RPMI8226 (cell line): ENCODE results near the gene NUCKS1.
"Not testable (repeated sequence)": the region's sequence is repeated elsewhere in the genome, so short reads cannot be mapped to it uniquely, and the experiment has no call there.

Experiments
- DNase-seq: peaks from one replicate; pipeline ENCODE4 v3.0.0-alpha.2; 2015

NUCKS1 gene

GRCh38 chr1:205726619-205727125 lies 23.3 kb downstream of the NUCKS1 start:
- DNase-seq, result no peak

DNA sequence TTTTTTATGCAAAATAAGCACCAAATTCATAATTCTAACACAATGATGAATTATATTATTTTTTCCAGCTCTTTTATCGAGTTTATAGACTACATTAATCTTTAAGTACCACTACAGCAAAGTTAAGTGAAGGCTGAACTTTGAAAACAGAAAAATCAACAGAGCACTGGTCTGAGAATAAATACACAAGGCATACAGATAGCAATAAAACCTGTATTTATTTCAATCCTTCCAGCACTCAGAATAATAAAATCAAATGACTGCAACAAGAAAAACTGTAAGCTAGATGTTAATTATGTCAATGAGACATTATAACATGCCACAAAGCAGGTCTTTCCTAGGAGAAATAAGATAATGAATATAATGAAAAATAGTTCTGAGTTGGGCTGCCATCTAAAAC lies 24.5 kb downstream of the NUCKS1 start:
- no peak for DNase-seq

- not testable (repeated sequence) for DNase-seq
Measured at GRCh38 chr1:205720740-205721139, 29.2 kb downstream of the NUCKS1 start.

DNA sequence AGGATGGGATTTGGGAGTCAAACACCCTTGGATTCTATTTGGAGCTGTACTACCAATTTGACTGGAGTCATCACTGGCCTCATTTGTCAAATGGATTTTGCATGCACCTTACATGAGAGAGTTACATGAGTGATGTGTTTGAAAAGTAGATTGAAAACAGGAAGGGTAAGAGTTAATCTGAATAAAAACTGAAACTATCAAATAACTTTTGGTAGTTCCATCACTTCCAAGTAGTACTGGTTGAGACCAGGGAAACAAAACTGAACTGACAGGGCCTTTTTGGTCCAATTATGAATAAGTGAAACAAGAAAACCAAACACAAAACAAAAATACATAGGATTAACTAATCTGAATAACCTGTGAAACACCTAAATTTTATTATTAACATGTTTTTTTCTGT lies 30.2 kb downstream of the NUCKS1 start:
- no peak for DNase-seq

- no peak for DNase-seq
Measured at GRCh38 chr1:205719015-205719414, 31.0 kb downstream of the NUCKS1 start.

- no peak for DNase-seq
Measured at GRCh38 chr1:205716371-205717132, 33.4 kb downstream of the NUCKS1 start.

DNA sequence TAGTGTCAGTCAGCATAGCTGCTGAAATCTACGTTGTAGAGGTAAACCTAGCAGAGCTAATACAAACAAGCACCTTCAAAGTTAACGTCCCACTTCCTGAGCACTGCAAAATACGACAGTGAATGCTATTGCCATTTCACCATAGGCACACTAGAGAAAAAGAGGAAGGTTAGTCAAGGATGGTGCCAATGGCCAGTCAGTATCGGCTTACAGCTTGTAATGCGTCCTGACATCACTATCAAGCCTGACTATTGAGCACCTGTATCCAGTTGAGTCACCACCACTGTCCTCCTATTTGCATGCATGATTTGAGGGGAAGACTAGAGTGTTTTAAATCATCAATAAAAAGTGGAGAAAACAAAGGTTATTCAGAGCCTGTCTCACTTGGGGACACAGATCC lies 34.4 kb downstream of the NUCKS1 start:
- DNase-seq, result no peak

DNA sequence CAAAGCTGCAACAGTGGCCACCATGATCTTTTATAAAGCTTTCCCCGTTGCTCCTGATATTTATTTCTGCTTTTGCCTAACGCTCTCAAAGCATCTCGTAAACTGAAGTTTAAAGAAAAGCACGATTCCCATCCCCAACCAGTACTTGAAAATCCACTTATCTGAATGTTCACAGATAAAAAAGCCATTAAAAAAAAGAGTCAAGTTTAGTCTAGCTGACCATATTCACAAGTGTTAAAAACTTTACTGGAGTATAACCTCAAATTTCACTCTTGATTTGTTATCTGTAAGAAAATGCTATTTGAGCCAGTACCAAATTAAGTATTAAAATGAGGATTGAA lies 35.1 kb downstream of the NUCKS1 start:
- no peak for DNase-seq

GRCh38 chr1:205714190-205714905 lies 35.6 kb downstream of the NUCKS1 start:
- no peak for DNase-seq

- DNase-seq, result peak; percentile 87
Measured at GRCh38 chr1:205711105-205712048, 38.6 kb downstream of the NUCKS1 start.

GRCh38 chr1:205710201-205711062 lies 39.5 kb downstream of the NUCKS1 start:
- DNase-seq, result no peak

DNA sequence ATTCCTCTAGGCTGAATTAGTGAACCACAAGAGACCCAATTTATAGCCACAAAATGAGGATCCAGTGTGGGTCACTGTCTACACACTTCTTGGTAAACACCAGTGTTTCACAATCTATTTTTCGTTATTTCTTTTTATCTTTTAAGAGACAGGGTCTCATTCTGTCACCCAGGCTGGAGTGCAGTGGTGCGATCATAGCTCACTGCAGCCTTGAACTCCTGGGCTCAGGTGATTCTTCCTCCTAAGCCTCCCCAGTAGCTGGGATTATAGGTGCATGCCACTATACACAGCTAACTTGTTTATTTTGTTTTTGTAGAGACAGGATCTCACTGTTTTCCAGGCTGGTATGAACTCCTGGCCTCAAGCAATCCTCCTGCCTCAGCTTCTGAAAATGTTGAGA lies 40.3 kb downstream of the NUCKS1 start:
- no peak for DNase-seq

GRCh38 chr1:205709059-205709398 lies 41.0 kb downstream of the NUCKS1 start:
- DNase-seq, result no peak

DNA sequence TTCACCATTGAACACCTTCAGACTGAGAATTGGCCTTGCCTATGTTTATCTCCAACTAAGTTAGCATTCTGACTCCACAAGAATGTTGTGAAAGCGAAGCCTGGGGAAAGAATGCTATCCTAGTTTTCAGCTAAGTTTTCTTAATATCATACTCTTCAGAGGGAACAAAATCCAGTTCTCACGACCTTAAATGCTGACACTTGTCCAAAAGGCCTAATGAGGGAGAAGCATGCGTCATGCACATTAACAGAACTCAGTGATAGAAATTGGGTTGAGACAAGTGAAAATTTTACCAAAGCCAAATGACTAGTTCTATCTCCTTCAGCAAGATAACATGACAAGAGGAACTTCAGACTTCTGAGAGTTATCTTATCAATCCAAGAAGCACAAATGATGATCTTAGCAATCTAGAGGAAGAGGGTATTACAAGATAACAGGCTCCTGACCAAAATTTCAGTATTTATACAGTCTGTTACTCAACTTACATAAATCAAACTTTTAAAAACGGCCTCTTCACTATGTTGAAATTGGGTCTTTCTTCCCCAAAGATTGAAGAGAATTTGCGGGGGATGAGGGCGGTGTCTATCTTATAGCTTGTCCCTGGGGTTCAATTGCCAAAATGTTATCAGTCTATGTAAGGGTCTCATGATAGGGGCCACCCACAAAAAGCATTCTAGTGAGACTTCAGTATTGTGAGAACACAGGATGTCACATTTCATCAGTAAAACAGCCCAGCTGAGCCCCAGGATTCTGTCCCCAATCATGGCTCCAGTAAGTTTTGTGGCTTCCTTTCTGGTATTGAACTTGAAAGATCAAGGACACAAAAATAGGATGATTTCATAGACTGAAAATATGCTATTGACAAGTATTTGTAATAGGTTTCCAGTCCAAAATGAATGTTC lies 43.1 kb downstream of the NUCKS1 start:
- DNase-seq, result no peak

DNA sequence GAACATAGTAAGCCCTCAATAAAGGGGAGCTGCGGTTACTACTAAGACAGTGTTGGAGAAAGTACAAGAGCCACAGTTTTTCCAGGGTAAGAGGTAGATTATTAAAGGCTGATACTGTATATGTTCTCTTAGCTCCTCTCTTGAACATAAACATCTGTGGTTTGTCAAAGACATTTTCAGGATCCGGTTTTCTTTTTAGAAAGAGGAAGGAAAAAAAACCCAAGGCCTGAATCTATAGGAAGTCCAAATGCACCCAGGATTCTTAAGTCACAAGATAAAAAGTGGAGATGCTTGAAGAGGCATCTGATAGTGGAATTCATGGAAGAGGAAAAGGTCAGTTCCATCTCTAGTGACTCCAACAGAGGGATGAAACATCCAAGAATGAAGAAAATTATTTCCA lies 45.1 kb downstream of the NUCKS1 start:
- no peak for DNase-seq

DNA sequence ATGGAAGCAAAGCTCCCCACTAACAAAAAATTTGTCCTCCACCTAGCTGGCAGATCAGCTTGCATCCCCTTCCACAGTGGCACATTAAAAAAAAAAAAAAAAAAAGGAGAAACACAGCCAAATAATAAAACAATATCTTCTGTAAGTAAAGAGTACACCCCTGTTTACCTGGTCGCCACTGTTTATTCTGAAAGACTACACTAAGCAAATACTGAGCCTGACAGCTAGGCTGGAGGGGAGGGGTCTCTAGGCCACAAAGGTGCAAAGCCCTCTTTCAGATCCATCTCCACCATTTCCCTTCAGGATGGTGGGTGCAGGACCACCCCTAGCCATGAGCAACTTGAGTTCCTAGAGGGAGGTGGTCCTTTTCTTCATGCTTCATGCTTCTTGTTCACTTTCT lies 46.9 kb downstream of the NUCKS1 start:
- DNase-seq, result no peak

DNA sequence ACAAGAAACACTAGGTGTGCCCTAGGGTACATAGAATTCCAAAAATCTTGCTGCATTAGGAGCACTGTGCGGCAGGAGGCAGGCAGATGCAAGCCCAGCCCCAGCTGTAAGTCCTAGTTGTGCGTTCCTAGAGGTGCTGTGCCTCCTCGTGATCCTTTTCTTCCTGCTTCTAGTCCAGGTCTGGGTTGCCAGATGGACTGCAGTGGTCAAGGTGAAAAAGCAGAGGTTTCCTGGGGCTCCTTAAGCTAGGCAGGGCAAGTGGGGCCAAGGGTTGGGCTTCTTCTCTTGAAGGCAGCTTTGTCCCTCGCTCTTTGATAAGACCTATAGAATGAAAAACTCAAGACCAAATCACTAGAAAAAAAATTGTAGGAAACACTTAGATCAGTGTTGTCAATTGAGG lies 48.1 kb downstream of the NUCKS1 start:
- no peak for DNase-seq

DNA sequence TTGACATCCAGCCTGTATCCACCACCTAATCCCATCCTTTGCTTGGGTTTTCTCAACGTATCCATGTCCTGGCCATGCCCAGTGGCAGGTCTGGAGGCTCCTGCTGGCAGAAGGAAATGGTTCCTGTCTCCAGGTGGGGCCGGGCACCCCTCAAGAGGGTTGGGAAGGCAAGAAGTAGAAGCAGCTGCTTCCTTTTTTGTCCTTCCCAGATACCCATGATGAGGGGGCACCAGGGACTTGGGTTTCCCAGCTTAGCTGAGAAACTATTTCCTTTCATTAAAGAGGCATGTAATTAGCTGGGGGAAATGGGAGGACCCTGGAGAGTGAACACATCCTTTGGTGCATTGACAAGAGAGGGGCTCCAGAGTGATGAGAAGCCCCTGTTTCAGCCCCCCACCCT lies 48.6 kb downstream of the NUCKS1 start:
- DNase-seq, result no peak

DNA sequence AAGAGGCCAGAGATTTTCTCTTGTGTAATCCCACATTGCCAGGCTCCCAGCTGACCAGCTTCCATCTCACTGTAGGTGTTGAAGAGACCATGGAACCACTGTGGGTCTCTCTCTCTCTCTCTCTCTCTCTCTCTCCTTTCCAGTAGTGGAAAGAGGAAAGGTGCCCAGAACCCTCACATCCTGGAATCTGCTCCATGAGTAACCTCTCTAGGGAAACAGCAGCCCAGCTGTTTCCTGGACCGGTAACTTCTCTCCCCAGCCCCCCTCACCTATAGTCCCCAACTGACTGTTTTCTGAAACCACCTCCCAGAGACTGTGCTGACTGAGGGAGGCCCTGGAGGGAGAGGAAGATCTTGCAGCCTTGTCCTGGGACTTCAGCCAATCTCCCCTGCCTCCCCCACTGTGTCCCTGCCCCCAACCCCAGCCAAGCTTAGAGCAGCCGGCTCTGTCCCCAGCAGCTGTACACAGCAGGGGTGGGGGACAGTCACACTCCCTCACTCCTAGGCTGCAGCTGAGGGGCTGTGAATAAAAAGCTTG lies 49.0 kb downstream of the NUCKS1 start:
- DNase-seq, result no peak

DNA sequence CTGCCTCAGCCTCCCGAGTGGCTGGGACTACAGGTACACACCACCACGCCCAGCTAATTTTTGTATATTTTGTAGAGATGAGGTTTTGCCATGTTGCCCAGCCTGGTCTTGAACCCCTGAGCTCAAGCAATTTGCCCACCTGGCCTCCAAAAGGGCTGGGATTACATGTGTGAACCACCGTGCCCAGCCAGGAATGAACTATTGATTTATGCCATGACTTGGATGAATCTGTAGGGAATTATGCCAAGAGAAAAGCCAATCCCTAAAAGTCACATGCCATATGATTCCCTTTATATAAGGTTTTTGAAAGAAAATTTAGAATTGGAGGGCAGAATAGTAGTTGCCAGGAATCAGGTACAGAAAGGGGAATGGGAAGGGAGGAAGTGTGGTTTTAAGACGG lies 50.6 kb downstream of the NUCKS1 start:
- DNase-seq, result no peak

- no peak for DNase-seq
Measured at GRCh38 chr1:205698921-205699320, 51.1 kb downstream of the NUCKS1 start.
